ENCODE results near the gene FANCD2OS.
"Not testable (repeated sequence)": the region's sequence is repeated elsewhere in the genome, so short reads cannot be mapped to it uniquely, and the experiment has no call there.

Gene FANCD2OS

GRCh38 chr3:10091387-10091786, 16.7 kb downstream of the FANCD2OS start:
- DNase-seq (ENCODE audit: low spot score): not testable (repeated sequence)

- DNase-seq (ENCODE audit: low spot score): not testable (repeated sequence)
Observed at GRCh38 chr3:10090774-10091173, 17.3 kb downstream of the FANCD2OS start.

GRCh38 chr3:10090179-10090578, 17.9 kb downstream of the FANCD2OS start:
- DNase-seq (ENCODE audit: low spot score): no peak

GRCh38 chr3:10088256-10088655, 19.8 kb downstream of the FANCD2OS start:
- DNase-seq (ENCODE audit: low spot score): peak; percentile 38

- no peak for DNase-seq (ENCODE audit: low spot score)
Observed at GRCh38 chr3:10085738-10086137, 22.3 kb downstream of the FANCD2OS start.

- DNase-seq (ENCODE audit: low spot score): no peak
Observed at GRCh38 chr3:10081871-10082270, 26.2 kb downstream of the FANCD2OS start.

- no peak for DNase-seq (ENCODE audit: low spot score)
Observed at GRCh38 chr3:10074666-10075065, 33.4 kb downstream of the FANCD2OS start.

GRCh38 chr3:10070077-10070476, 38.0 kb downstream of the FANCD2OS start:
- not testable (repeated sequence) for DNase-seq (ENCODE audit: low spot score)

GRCh38 chr3:10055097-10055496, 53.0 kb downstream of the FANCD2OS start:
- DNase-seq (ENCODE audit: low spot score): no peak
